ENCODE measurements around the gene SLC24A4. TPM values are rescaled to one million over a fixed set of nuclear protein-coding genes. Genes with fewer than 3 reads are reported as not detected.
"Not testable (repeated sequence)": the region's sequence is repeated elsewhere in the genome, so short reads cannot be mapped to it uniquely, and the experiment has no call there.

SLC24A4 gene
- total RNA-seq, 4 donors from 2014 or later, result 6.9 to 15.1 (median 8.3) TPM

DNA sequence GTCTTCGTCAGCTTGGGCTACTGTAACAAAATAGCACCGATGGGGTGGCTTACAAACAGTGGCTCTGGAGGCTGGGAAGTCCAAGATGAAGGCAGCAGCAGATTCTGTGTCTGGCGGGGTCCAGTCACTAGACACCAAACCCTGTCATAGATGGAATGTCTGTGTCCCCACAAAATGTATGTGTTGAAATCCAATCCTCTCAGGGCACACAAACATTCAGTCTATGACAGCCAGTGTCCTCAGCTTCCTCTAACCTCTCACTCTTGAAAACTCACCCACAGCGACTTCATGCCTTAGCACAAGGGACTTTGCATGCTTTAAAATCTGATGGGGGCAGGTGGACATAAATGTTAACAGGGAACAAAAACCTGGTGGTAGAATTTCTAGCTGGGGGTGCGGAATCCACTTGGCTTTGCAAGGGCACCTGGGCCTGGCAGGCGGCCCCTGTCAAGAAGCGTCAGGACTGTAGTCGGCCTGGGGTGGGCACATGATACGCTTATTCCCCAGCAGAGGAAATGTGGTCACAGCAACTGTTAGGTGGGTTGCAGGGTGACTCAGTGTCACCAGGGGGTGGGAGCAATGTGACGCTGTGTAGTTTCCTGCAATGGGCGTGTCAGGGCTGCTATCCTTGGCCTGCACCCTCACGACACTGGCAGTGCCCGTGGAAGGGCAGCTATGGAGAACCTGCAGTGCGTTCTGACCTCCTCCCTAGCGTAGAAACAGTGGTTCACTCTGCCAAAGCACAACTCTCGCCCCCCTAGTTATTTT is 208.3 kb downstream of the SLC24A4 start:
- peaks cover 0 to 3% (median 0%) of the 10 kb centered on the region in 4 donors for H3K4me1 ChIP-seq
- no peaks in the 10 kb centered on the region for H3K36me3 ChIP-seq
- H3K9me3 ChIP-seq, result no peaks in the 10 kb centered on the region
- H3K4me3 ChIP-seq, result no peak overlapping the region
- TF ChIP-seq POLR2A (IDR thresholded peaks at IDR 0.05) (no peak), EP300 (IDR thresholded peaks at IDR 0.05) (no peak)
- TF ChIP-seq, protein P1, sequence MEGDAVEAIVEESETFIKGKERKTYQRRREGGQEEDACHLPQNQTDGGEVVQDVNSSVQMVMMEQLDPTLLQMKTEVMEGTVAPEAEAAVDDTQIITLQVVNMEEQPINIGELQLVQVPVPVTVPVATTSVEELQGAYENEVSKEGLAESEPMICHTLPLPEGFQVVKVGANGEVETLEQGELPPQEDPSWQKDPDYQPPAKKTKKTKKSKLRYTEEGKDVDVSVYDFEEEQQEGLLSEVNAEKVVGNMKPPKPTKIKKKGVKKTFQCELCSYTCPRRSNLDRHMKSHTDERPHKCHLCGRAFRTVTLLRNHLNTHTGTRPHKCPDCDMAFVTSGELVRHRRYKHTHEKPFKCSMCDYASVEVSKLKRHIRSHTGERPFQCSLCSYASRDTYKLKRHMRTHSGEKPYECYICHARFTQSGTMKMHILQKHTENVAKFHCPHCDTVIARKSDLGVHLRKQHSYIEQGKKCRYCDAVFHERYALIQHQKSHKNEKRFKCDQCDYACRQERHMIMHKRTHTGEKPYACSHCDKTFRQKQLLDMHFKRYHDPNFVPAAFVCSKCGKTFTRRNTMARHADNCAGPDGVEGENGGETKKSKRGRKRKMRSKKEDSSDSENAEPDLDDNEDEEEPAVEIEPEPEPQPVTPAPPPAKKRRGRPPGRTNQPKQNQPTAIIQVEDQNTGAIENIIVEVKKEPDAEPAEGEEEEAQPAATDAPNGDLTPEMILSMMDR (IDR thresholded peaks at IDR 0.05), result no peak
- no peaks in the 10 kb centered on the region for H3K27me3 ChIP-seq
- no peak overlapping the region for H3K27ac ChIP-seq
- WGBS, 2 donors, result 93 to 94% methylated on average over 16 of the region's 16 CpGs
- no peak for DNase-seq (ENCODE audit: low spot score in 2 of 2)

DNA sequence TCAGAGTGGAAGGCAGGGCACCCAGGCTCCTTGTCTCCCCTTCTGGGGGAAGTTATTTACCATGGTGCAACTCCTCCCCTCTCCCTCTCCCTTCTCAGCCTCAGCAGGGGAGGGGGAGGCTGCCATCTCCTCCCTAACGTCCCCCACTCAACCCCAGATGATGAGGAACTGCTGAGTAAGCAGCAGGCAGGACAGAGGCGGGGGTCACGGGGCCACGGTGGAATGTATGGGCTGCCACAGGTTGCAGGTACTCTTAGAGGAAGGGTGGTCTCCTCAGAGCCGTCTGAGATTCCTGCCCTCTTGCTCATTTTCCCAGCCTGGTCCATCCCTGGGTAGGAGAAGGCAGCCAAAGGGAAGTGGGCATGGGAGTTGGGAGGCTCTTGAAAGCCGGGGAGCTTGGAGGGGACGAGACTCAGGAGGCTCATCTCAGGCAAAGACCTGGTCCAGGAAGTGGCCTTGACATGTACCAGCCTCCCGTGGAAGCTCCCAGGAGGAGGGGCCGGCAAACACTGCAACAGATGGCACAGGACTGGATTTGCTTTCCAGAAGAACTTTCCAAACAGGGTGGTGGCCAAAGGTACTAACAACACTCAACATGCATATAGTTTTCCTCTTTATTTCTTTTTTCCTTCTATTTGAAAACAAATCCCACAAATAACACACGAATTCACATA is 209.7 kb downstream of the SLC24A4 start:
- H3K9me3 ChIP-seq, result no peaks in the 10 kb centered on the region
- H3K36me3 ChIP-seq, result no peaks in the 10 kb centered on the region
- WGBS, 2 donors, result 50 to 59% methylated on average over 10 of the region's 10 CpGs
- H3K27ac ChIP-seq, result no peak overlapping the region
- DNase-seq (ENCODE audit: low spot score in 2 of 2), result no peak
- H3K27me3 ChIP-seq, result no peaks in the 10 kb centered on the region
- H3K4me3 ChIP-seq, result no peak overlapping the region
- peaks cover 0 to 3% (median 0%) of the 10 kb centered on the region in 4 donors for H3K4me1 ChIP-seq
- no peak for TF ChIP-seq EP300 (IDR thresholded peaks at IDR 0.05)
- TF ChIP-seq POLR2A (IDR thresholded peaks at IDR 0.05), result no peak
- TF ChIP-seq, protein P1 (IDR thresholded peaks at IDR 0.05), result no peak

DNA sequence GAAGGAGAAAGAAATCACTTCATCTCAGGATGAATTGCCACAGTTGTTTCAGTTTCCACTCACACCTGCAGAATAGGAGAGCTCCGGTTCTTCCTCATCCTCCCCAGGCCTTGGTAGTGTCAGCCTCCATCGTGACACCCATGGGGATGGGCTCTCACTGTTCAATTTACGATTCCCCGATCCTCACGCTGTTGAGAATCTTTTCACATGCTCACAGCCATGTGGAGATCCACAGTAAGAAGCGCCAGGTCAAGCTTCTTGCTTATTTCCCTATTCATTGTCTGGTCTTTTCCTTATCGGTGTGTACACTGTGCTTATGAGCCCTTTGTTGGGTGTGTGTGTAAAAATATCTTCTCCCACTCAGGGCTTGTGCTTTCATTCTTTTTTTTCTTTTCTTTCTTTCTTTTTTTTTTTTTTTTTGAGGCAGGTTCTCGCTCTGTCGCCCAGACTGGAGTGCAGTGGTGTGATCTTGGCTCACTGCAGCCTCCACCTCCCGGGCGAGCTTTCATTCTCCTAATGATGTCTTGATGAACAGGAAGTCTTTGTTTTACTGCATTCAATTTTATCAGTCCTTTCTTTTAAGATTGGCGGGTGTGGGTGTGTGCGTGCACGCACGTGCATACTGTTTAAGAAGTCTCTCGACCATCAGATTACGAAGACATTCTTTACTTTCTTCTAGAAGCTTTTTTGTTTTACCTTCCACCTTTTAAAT is 212.1 kb downstream of the SLC24A4 start:
- no peaks in the 10 kb centered on the region for H3K36me3 ChIP-seq
- TF ChIP-seq, protein P1 (IDR thresholded peaks at IDR 0.05), result no peak
- TF ChIP-seq POLR2A (IDR thresholded peaks at IDR 0.05) (no peak), EP300 (IDR thresholded peaks at IDR 0.05) (no peak)
- no peaks in the 10 kb centered on the region for H3K27me3 ChIP-seq
- no peak overlapping the region for H3K4me3 ChIP-seq
- H3K27ac ChIP-seq, result no peak overlapping the region
- 51% methylated on average over 17 of the region's 17 CpGs for WGBS, 2 donors
- no peaks in the 10 kb centered on the region for H3K9me3 ChIP-seq
- no peak for DNase-seq (ENCODE audit: low spot score in 2 of 2)
- peaks cover 0 to 17% (median 7%) of the 10 kb centered on the region in 4 donors for H3K4me1 ChIP-seq

DNA sequence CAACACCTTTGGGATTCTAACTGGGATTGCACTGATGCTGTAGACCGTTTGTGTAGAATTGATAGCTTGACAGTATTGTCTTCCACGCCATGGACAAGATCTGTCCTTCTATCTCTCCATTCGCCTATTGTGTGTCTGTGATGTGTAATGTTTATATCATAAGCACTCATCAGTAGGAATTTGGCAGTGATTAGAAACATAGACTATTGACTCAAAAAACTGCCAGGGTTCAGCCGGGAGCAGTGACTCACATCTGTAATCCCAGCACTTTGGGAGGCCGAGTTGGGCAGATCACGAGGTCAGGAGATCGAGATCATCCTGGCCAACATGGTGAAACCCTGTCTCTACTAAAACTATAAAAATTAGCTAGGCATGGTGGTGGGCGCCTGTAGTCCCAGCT is 213.3 kb downstream of the SLC24A4 start:
- 64 to 67% methylated on average over 8 of the region's 8 CpGs for WGBS, 2 donors

DNA sequence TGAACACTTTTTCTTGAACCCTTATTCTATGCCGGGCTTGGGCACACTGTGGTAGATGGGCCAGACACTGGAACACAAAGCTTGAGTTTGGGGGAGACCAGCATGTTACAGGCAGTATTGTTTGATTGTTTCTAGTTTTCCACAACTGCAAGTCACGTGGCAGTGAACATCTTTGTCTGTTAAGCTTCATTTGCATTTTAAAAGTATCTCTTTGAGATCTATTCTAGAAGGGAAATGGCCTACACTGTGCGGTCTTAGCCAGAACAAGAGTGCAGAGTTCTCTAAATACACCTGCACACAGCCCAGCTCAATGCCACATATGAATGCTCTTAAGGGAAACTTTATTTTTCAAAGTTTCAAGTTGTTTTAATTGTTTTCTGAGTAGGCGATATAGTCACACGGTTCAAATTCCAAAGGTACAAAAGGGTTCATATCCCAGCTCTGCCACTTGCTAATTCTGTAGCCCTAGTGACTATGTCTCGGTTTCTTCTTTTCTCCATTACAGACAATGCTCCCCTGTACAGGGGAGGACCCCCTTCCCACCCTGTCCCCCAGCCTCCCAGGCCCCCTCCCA is 215.5 kb downstream of the SLC24A4 start:
- Histone ChIP-seq H3K4me1 (peaks cover 0 to 23% (median 11%) of the 10 kb centered on the region in 4 donors), H3K9me3 (no peaks in the 10 kb centered on the region), H3K36me3 (no peaks in the 10 kb centered on the region), H3K27me3 (no peaks in the 10 kb centered on the region), H3K4me3 (no peak overlapping the region), H3K27ac (peak overlapping the region in 1 of 4 donors; percentile 7)
- DNase-seq (ENCODE audit: low spot score in 2 of 2), result no peak
- WGBS, 2 donors, result 76 to 80% methylated on average over 6 of the region's 6 CpGs
- TF ChIP-seq POLR2A (IDR thresholded peaks at IDR 0.05) (no peak), EP300 (IDR thresholded peaks at IDR 0.05) (no peak)
- TF ChIP-seq, protein P1 (IDR thresholded peaks at IDR 0.05), result no peak

More for the DNA sequence above, 213.3 kb downstream of the SLC24A4 start:
- peaks cover 0 to 23% (median 12%) of the 10 kb centered on the region in 4 donors for H3K4me1 ChIP-seq
- DNase-seq (ENCODE audit: low spot score in 2 of 2); H3K27ac ChIP-seq; H3K27me3 ChIP-seq; H3K9me3 ChIP-seq; H3K36me3 ChIP-seq; H3K4me3 ChIP-seq: not testable (repeated sequence)
